GM18861 (cell line): ENCODE results near the gene APBA2.

ENCODE experiments used
- ATAC-seq: cut with Tn5 transposase; IDR thresholded peaks from one replicate; pipeline ENCODE4 v1.9.1; 2021; ENCODE audit not compliant: unreplicated experiment

APBA2 gene

DNA sequence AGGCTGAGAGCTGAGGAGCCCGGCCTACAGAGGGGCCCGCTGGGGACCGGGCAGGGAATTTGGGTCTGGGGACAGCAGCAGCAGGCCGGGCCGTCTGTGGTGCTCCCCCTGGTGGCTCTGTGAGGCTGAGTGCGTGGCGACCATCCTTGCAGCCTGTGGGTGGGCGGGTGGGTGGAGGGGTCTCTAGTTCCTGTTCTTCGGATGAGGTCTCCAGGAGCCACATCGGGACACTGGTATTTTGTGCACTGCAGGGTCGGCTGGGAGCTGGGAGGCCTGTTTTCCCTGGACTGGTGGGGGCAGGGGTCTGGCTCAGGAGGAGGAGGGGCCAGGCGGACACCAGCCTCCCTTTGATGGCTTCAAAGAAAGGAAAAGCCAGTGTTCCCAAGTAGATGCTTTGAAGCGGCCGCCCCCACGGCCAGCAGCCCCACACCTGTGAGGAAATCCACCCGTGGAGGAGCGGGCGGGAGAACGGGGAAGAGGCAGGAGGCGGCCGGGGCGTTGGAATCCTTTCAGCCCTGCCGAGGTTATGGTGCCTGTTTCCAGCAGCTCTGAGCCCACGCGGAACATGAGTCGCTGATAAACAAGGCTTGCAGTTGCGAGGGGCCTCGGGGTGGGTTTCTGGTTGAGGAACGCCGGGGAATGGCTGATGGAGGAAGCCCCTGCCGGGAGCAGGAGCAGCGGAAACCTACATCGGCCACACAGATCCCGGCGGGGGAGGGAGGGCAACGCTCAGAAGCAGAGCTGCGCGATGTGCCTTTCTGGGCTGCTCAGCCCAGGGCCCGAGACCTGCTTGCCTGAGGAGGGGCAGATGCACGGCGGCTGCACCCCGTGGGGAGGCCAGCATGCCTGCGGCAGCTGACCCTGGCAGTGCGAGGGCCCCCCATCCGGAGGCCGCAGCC, 229.6 kb downstream of the APBA2 start:
- no peak for ATAC-seq

DNA sequence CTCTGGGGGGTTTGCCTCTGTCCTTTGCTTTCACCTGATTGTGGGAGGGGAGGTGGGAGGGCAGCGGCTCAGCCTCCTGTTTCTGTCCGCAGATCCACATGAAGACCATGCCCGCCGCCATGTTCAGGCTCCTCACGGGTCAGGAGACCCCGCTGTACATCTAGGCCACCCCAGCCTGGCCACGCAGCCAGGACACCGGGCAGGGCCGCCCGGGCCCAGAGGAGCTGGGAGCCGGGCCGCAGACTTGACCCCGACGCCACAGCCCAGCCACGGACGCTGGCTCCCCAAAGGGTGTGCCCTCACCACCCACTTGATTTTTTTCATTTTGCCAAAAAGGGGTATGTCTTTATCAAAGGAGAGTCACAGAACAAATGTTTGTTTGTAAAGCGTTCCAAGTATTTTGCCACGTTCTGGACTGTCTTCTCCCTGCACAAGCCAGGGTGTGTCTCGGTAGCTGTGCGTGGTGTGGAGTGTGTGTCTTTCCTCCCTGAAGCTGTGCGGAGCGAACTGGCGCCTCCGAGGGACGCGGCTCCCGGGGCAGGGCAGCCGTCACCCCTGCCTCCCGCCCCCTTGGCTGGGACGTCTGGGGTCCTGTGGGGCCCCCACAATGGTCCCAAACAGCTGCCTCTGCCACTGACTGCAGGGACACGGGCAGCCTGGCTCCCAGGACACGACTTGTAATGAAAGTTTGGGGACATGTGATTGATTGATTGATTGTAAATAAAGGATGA, 231.4 kb downstream of the APBA2 start:
- ATAC-seq: no peak

DNA sequence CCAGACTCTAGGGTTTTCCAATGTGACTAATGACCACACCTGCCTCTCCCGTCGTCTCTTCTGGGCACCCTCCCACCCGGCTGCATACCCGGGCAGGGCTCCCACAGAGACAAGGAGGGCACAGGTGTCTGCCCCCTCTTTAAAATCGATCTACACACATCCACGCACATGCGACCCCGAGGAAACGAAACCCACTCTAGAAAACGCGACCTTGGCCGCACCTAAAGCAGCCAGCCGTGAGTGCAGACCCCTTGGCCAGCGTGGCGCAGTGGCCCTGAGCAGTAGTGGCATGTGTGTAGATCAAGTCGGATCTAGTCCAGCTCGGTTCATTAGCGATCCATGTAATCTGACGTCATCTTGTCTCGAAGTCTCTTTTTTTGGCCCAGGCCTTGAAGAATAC, 232.0 kb downstream of the APBA2 start:
- no peak for ATAC-seq

DNA sequence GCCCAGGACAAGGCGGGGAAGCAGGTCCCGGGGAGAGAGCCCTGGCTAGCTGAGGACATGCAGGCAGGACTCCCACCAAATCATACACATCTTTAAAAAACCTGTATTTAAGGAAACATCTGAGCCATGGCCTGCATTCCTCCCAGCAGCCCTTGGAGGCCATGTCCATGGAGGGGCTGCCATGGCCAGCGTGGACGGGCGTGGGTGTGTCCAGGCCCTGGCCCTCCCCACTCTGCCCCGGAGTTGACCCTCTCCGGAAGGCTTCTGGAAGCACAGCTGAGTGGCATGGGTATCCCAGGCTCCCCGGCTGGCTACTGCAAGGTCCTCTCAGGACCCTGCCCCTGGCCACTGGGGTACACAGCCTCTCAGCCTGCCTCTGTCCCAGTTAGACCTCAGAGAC, 234.1 kb downstream of the APBA2 start:
- no peak for ATAC-seq

DNA sequence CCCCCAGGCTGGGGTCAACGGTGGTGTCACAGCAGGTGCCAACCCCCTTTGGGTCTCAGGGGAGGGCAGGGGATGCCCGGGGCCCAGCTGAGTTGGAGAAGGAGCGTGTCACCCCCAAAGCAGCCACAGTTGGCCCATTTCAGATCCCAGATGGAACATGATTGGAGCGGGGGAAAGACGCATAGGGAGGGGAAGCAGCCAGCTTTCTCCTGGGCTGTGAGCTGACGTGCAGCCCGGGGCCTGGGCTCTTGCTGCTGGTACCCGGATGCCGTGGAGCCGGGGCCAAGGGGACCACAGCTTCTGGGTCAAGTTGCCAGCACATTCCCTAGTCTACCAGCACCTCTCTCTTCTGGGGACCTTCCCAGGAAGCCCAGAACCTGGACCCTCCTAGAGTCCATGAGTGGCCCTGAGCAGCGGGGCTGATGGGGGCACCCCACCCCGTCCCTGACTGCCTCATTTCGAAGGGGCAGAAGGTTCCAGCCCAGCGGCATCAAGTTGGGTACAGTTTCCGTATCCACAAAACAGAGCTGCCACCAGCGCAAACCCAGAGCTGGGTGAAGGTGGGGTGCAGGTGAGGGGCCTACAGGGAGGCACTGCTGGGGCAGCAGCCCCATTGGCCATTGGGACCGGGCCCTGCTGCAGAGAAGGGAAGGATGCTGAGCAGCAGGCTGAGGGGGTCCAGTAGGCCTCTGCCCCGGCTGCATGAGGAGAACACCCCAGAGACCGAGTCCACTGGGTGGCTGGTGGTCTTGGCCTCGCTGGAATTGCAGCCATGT, 235.0 kb downstream of the APBA2 start:
- ATAC-seq: no peak

DNA sequence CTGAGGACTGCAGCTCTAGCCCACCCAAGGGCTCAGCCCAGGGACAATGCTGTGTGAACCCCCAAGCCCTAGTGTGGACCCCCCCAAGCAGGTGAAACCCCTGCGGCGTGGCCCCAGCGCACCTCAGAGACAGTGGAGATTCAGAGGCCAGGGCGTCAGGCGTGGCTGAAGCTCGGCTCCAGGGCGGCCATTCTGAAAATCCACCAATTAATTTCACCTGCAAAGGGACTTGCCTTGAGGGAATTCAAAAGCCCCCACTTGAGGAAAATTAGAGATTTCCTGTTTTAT, 235.5 kb downstream of the APBA2 start:
- no peak for ATAC-seq

DNA sequence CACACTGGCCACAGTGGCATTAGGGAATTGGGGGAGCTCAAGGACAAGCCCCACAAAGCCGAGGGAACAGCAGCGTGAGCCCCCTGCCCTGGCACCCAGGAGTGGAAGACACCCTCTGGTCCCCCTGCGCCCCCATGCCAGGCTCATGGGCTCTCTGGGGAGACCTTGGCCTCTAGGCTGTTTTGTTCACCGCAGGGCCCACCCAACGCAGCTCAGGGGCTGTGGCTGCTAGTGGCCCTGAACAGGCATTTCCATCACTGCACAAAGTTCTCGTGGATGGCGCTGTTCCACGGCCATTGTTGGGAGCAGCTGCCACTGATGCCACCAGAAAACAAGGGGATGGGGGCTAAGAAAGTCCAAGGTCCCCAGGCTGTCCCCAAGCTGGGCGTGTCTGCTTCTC, 236.1 kb downstream of the APBA2 start:
- ATAC-seq: no peak

DNA sequence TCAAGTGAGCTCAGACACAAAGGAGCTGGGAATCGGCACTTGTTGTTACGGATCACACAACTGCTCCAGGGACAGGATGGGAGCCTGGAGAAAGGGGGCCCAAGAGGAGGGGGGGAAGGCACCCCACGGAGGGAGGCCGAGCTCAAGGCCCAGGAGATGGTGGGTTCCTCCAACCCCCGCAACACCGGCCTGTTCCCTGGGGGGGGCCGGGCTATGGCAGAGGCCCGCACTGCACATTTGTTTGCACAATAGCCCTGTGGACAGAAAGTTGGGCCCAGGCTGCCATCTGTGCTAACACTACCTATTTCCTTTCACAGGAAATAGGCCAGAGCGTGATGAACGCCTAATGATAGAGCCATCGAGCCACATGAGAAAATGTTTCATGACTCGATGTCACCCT, 236.7 kb downstream of the APBA2 start:
- ATAC-seq: no peak

DNA sequence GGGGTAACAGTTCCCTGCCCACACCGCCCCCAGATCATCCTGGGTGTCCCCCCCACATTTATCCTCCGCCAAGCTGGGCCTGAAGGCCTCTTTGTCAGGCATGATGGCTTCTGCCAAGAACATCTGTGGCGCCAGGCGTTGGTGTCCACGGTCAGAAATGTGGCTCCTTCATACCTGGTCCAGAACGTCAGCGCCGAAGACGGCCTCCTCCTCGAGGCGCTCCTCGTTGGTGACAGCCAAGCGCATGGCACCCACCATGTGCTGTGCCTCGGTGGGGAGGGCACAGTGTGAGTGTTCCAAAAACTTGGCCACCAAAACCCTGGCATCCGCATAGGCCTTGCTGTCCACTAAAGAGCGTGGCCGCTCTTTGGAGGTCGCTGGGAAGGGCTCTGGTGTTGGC, 237.4 kb downstream of the APBA2 start:
- ATAC-seq: no peak

DNA sequence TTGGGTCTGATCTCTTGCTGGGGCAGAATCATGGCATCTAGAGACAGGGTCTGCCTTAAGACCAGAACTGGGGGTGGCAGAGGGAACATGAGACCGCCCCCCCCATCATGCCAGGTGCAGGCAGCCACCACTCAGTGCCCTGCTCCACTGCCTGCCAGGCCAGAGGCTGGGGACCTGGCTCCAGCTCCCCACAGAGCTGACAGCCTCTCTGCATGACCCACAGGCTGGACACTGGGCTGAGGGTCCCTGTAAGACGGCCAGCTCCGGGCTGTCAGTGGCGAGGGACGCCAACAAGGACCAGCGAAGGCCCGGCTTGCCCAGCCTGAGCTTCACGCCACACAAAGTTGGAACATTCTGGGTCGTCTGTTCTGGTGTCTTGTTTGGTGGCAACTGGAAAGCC, 238.2 kb downstream of the APBA2 start:
- ATAC-seq: no peak

DNA sequence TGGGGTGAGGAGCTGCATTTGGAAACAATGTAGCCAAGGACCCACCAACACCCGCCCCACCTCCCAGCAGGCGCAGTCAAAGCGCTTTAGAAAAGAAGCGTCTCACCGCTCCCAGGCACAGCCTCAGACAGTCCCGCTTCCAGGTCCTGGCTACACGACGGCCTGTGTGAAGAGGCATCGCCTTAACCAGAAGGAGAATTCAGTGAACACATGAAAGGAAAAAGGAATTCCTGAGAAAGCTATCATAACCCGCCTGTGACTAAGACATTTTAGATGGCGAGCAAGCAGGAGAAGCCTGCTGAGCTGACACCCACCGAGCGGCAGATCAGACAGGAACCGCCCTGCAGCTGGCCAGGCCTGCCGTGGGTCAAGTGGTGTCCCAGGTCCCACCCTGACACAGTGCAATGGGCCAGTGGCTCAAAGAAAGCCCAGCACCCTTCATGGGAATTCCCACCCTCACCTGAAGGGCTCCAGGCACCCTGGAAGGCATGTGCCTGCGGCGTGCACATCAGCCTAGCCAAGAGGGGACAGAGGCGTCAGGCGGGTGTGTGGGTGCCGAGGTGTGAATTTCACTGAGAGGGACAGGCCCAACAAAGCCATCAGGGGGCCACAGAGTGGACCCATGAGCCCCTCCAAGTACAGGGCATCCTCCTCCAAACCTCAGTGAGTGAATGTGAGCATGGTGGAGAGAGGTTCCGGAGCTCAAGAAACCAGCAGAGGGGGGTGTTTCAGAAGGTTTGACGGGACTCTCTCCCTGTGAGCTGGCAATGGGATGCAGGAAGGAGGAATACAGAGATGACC, 239.0 kb downstream of the APBA2 start:
- no peak for ATAC-seq

DNA sequence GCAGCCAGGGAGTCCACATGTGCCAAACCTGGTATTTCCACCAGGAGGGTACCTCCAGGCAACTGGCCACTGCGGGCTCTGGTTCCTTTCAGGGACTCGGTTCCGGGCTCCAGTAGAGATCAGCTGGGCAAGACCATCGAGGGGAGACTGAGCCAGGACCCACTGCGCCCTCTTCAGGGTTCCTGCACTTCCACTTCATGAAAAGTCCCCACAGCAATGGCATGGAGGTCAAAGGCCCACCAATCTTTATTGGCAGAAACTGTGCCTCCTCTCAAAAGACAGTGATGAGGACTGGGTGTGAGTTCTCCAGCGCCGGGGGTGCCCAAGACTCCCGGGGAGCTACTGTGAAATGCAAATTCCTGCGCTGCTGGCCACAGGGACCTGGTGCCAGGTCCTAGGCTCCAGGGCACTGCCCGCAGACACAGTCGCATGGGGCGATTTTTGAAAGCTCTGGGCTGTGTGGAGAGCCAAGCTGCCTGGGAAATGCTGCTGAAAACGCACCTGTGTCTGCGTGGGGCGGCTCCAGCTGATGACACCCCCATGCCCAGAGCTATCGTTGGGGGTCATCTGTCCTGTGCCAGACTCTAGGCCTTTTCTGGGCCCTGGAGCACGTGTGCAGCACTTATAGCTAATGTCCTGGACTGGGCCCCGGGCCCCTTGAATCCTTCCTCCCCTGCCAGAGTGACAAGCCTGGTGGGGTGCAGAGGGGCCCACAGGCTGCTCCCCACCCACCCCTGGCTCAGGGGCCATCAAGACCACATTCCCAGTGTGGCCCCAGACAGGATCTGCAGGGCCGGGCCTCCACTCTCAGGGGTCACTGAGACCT, 239.8 kb downstream of the APBA2 start:
- no peak for ATAC-seq

DNA sequence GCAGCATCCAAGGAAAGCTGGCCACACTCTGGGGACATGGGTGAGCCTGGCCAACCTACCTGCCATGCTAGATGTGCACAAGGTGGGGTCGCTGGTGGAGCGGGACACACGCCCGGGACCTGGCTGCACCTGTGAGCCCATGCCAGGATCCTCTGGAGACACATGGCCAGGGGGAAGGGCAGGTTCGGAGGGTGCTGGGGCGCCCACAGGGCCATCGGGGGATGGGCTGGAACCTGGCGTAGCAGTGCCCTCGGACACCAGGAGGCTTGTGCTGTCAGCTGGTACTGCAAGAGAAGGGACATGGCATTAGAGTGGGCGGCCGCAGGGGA, 240.4 kb downstream of the APBA2 start:
- ATAC-seq: no peak

DNA sequence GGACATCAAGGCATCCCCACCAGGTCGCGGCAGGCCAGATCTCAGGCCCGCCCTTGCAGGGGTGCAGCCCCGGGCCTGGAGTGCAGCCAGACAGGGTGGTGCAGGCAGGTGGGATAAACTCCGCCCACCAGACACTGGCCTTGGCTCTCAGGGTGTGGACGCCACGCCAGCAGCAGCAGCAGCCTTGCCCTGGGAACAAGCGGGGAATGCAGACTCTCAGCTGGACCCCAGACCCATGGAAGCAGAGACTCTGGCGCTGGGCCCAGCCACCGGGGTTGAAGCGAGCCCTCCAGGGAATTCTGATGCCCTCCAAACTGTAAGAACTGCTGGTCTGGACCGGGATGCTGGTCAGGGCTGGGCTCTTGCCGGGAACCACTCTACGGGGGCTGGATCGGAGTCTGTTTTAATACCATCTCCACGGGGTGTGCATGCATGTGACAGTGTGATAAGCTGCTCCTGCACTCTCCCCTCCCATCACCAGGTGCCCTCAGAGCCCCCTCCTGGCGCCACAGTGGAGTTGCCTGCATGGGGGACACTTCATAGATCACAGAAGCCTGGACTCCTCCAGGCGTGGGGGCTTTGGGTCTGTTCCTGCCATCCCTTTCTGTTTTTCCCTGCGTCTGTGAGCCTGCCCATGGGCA, 241.2 kb downstream of the APBA2 start:
- ATAC-seq: no peak

DNA sequence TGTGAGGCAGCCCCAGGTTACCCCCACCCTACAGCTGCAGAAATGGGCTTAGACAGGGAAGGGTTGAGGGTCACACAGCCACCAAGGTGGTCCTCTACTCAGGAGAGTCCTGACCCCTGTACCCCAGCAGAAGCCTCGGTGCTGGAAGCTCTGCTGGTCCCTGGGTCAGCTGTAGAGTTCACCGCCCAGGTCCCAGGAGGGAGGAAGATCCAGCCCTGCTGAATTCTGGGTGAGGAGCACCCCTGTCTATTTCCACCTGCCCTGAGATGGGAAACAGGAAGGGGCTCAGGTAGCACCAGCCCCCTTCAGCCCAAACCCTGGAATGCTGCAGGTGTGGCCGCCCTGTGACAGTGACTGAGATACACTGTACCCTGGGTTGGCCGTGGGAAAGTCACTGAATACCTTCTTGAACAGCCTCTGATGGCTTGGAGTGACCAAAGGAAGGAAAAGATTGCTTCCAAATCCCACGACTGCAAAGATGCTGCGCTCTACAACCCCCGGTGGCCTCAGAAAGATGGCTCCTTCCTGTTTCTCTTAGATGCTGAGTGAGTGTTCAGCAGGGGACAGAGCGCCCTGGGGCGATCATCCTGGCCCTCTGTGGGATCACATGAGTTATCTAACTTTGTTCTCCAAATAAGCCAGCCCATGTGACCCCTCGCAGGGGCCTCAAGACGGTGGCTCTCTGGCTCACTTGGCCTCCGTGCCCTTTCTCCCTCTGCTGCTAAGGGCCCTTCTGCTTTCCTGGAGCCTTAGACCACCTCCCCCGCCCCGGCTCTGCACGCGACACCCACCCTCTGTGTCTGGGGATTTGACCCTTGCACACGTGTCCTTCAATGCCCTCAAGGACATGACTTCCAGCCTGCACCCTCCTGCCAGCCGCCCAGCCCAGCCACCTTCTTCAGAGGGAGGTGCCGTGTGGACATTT, 242.0 kb downstream of the APBA2 start:
- ATAC-seq: no peak

DNA sequence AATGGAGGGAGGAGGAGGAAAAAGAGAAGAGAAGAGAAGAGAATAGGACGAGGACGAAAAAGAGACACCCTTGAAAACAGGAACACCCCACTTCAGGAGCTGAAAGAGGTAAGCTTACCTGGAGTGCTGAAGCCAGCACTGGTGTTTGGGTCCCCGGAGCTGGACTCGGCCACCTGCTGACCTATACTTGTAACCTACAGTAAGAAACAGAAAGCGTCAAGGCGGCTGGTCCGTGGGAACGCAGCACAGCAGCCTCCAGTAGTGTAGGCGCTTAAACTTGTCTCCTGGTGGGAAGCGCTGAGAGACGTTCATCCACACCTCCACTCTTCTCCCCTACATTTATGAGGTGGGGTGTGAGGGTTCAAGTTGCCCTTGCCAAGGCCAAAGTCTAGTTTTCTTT, 242.9 kb downstream of the APBA2 start:
- no peak for ATAC-seq

DNA sequence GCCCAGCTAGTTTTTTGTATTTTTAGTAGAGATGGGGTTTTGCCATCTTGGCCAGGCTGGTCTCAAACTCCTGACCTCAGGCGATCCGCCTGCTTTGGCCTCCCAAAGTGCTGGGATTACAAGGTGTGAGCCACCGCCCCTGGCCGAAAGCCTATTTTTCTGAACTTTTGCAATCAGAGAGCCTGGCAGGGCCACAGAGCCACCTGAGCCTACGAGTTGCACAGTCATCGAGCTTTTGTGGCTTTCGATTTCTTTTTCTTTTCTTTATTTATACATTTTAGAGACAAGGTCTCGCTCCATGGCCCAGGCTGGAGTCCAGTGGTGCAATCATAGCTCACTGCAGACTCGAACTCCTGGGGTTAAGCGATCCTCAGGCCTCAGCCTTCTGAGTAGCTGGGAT, 243.4 kb downstream of the APBA2 start:
- no peak for ATAC-seq

DNA sequence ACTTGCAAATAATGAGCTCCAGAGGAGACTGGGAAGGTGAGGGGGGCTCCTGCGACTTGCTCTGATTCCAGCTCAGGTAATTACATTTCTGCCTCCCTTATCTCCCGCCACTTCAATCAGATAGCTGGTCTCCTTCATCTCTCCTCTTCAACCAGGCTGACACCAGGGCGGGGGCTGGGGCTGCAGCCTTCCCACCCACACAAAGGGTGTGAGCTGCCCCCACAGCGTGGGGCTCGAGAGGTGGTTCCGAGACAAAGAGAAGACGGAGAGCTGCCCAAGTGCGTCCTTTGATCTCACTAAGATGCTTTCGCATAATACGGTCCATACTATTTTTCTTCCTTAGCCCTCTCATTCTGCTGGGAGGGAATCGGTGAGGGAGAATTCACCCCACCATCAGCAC, 244.2 kb downstream of the APBA2 start:
- no peak for ATAC-seq

DNA sequence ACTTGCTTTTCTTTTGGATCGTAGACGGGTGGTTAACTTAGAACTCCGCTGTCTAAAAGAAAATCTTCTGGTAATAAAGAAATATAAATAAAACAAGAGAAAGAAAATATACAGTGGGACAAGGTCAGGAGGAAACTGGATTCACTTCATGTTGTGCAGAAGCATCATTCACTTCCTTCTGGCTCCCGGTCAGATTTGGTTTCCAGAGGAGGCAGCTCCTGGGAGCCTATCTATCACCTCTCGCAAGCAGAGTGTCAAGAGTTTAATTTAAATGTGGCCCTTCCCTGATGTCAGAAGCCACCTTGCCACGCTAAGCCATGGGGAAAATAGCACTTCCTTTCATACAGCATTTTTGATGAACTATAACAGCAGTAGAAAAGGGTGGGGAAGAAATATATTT, 244.7 kb downstream of the APBA2 start:
- ATAC-seq: no peak
